Measurements from ENCODE around the gene POLQ. TPM values are rescaled to one million over a fixed set of nuclear protein-coding genes. Genes with fewer than 3 reads are reported as not detected.
A peak's percentile ranks its signal among the peaks of the same experiment; 100 is the strongest.
"Not testable (repeated sequence)": the region's sequence is repeated elsewhere in the genome, so short reads cannot be mapped to it uniquely, and the experiment has no call there.

Gene POLQ
- total and polyA plus RNA-seq, 2 experiments from 2014 or later, result 0.81 to 1.6 TPM

GRCh38 chr3:121467085-121467484 lies 78.7 kb downstream of the POLQ start:
- H3K27me3 ChIP-seq (replicated peaks; ENCODE audit: insufficient read depth), result no peaks in the 10 kb centered on the region
- in situ Hi-C loops (cut with MboI), result no loop called here
- no peak overlapping the region for H2AFZ ChIP-seq
- no peak overlapping the region for H3K4me2 ChIP-seq (ENCODE audit: unreplicated experiment)
- H3K36me3 ChIP-seq (ENCODE audit: low read depth), result no peaks in the 10 kb centered on the region
- H3K9me3 ChIP-seq (ENCODE audit: low read depth), result no peaks in the 10 kb centered on the region
- no peaks in the 10 kb centered on the region for H4K20me1 ChIP-seq (ENCODE audit: insufficient read depth)
- no peaks in the 10 kb centered on the region for H3K9me2 ChIP-seq (ENCODE audit: insufficient read depth)
- WGBS, 2 experiments (ENCODE audit: low coverage in 1 of 2, low lambda C conversion rate in 2 of 2, missing lambda C conversion rate in 2 of 2), result 72 to 93% methylated on average over 2 of the region's 2 CpGs
- TF ChIP-seq EZH2 (IDR thresholded peaks at IDR 0.05; ENCODE audit: insufficient read depth, poor library complexity, severe bottlenecking) (no peak), EZH2phosphoT487 (IDR thresholded peaks at IDR 0.05; ENCODE audit: insufficient read depth, low read depth) (no peak)
- no peaks in the 10 kb centered on the region for H3F3A ChIP-seq (ENCODE audit: insufficient read depth)
- no peak overlapping the region for H3K27ac ChIP-seq
- no peak for DNase-seq
- H3K4me3 ChIP-seq, result no peak overlapping the region
- no peak overlapping the region for H3K9ac ChIP-seq
- no peaks in the 10 kb centered on the region for H3K79me2 ChIP-seq (ENCODE audit: insufficient read depth)
- no peaks in the 10 kb centered on the region for H3K4me1 ChIP-seq (ENCODE audit: insufficient read depth)

- Histone ChIP-seq H3K4me1 (ENCODE audit: insufficient read depth) (no peaks in the 10 kb centered on the region), H3K4me3 (no peak overlapping the region), H3K4me2 (ENCODE audit: unreplicated experiment) (no peak overlapping the region), H2AFZ (no peak overlapping the region), H3K27ac (no peak overlapping the region), H3K9me3 (ENCODE audit: low read depth) (no peaks in the 10 kb centered on the region), H3F3A (ENCODE audit: insufficient read depth) (no peaks in the 10 kb centered on the region), H3K9me2 (ENCODE audit: insufficient read depth) (no peaks in the 10 kb centered on the region), H3K27me3 (replicated peaks; ENCODE audit: insufficient read depth) (no peaks in the 10 kb centered on the region), H3K9ac (no peak overlapping the region), H3K79me2 (ENCODE audit: insufficient read depth) (no peaks in the 10 kb centered on the region), H3K36me3 (ENCODE audit: low read depth) (no peaks in the 10 kb centered on the region), H4K20me1 (ENCODE audit: insufficient read depth) (no peaks in the 10 kb centered on the region)
- TF ChIP-seq EZH2 (IDR thresholded peaks at IDR 0.05; ENCODE audit: insufficient read depth, poor library complexity, severe bottlenecking) (no peak), EZH2phosphoT487 (IDR thresholded peaks at IDR 0.05; ENCODE audit: insufficient read depth, low read depth) (no peak)
- DNase-seq, result peak; percentile 3
- in situ Hi-C loops (cut with MboI), result no loop called here
Measured at GRCh38 chr3:121463745-121464144, 82.0 kb downstream of the POLQ start.

GRCh38 chr3:121462565-121462964 lies 83.2 kb downstream of the POLQ start:
- no peaks in the 10 kb centered on the region for H3K4me1 ChIP-seq (ENCODE audit: insufficient read depth)
- no peaks in the 10 kb centered on the region for H3F3A ChIP-seq (ENCODE audit: insufficient read depth)
- in situ Hi-C loops (cut with MboI), result no loop called here
- no peaks in the 10 kb centered on the region for H4K20me1 ChIP-seq (ENCODE audit: insufficient read depth)
- 98 to 99% methylated on average over 3 of the region's 3 CpGs for WGBS, 2 experiments (ENCODE audit: low coverage in 1 of 2, low lambda C conversion rate in 2 of 2, missing lambda C conversion rate in 2 of 2)
- no peaks in the 10 kb centered on the region for H3K27me3 ChIP-seq (replicated peaks; ENCODE audit: insufficient read depth)
- no peak overlapping the region for H3K4me2 ChIP-seq (ENCODE audit: unreplicated experiment)
- no peaks in the 10 kb centered on the region for H3K9me3 ChIP-seq (ENCODE audit: low read depth)
- no peaks in the 10 kb centered on the region for H3K36me3 ChIP-seq (ENCODE audit: low read depth)
- no peak overlapping the region for H3K9ac ChIP-seq
- no peak for TF ChIP-seq EZH2phosphoT487 (IDR thresholded peaks at IDR 0.05; ENCODE audit: insufficient read depth, low read depth)
- no peaks in the 10 kb centered on the region for H3K79me2 ChIP-seq (ENCODE audit: insufficient read depth)
- no peaks in the 10 kb centered on the region for H3K9me2 ChIP-seq (ENCODE audit: insufficient read depth)
- H3K4me3 ChIP-seq, result no peak overlapping the region
- no peak overlapping the region for H3K27ac ChIP-seq
- DNase-seq, result no peak
- H2AFZ ChIP-seq, result no peak overlapping the region

- H3K4me2 ChIP-seq (ENCODE audit: unreplicated experiment); H3K79me2 ChIP-seq (ENCODE audit: insufficient read depth); DNase-seq; in situ Hi-C loops (cut with MboI); H3K9ac ChIP-seq; H3K4me1 ChIP-seq (ENCODE audit: insufficient read depth); H3K4me3 ChIP-seq; H4K20me1 ChIP-seq (ENCODE audit: insufficient read depth); H3K27ac ChIP-seq; H3F3A ChIP-seq (ENCODE audit: insufficient read depth); H3K27me3 ChIP-seq (replicated peaks; ENCODE audit: insufficient read depth); H2AFZ ChIP-seq; H3K9me3 ChIP-seq (ENCODE audit: low read depth); H3K9me2 ChIP-seq (ENCODE audit: insufficient read depth); H3K36me3 ChIP-seq (ENCODE audit: low read depth): not testable (repeated sequence)
- WGBS, 2 experiments (ENCODE audit: low coverage in 1 of 2, low lambda C conversion rate in 2 of 2, missing lambda C conversion rate in 2 of 2), result 96 to 99% methylated on average over 12 of the region's 12 CpGs
Measured at GRCh38 chr3:121451752-121452151, 94.0 kb downstream of the POLQ start.

- no peak overlapping the region for H3K9ac ChIP-seq
- H3K9me3 ChIP-seq (ENCODE audit: low read depth), result no peaks in the 10 kb centered on the region
- no peaks in the 10 kb centered on the region for H3K9me2 ChIP-seq (ENCODE audit: insufficient read depth)
- no peaks in the 10 kb centered on the region for H4K20me1 ChIP-seq (ENCODE audit: insufficient read depth)
- H3K36me3 ChIP-seq (ENCODE audit: low read depth), result no peaks in the 10 kb centered on the region
- H3K27me3 ChIP-seq (replicated peaks; ENCODE audit: insufficient read depth), result no peaks in the 10 kb centered on the region
- H3F3A ChIP-seq (ENCODE audit: insufficient read depth), result no peaks in the 10 kb centered on the region
- 100% methylated on average over 1 of the region's 1 CpG for WGBS, 2 experiments (ENCODE audit: low coverage in 1 of 2, low lambda C conversion rate in 2 of 2, missing lambda C conversion rate in 2 of 2)
- H3K4me2 ChIP-seq (ENCODE audit: unreplicated experiment), result no peak overlapping the region
- TF ChIP-seq EZH2 (IDR thresholded peaks at IDR 0.05; ENCODE audit: insufficient read depth, poor library complexity, severe bottlenecking), result no peak
- TF ChIP-seq EZH2phosphoT487 (IDR thresholded peaks at IDR 0.05; ENCODE audit: insufficient read depth, low read depth), result no peak
- DNase-seq, result no peak
- no peaks in the 10 kb centered on the region for H3K79me2 ChIP-seq (ENCODE audit: insufficient read depth)
- no peak overlapping the region for H2AFZ ChIP-seq
- in situ Hi-C loops (cut with MboI), result no loop called here
- H3K27ac ChIP-seq, result no peak overlapping the region
- H3K4me3 ChIP-seq, result no peak overlapping the region
- no peaks in the 10 kb centered on the region for H3K4me1 ChIP-seq (ENCODE audit: insufficient read depth)
Measured at GRCh38 chr3:121443456-121443855, 102.3 kb downstream of the POLQ start.

All from GM23248 (cell line).